Ectodermal cell (in vitro differentiated cells): ENCODE measurements around the gene COL24A1.
"Not testable (repeated sequence)": the region's sequence is repeated elsewhere in the genome, so short reads cannot be mapped to it uniquely, and the experiment has no call there.

ENCODE experiments used
- H3K27ac ChIP-seq: 2 replicates; pipeline ENCODE4 v1.7.0; 2013; ENCODE audit warnings: mild to moderate bottlenecking, low read depth, low read length; ENCODE audit not compliant: insufficient read depth, poor library complexity, severe bottlenecking
- H3K27me3 ChIP-seq: 2 replicates; pipeline ENCODE4 v1.7.0; 2013; ENCODE audit warnings: mild to moderate bottlenecking, low read length; ENCODE audit not compliant: insufficient read depth, control insufficient read depth, poor library complexity, severe bottlenecking
- H3K36me3 ChIP-seq: one replicate; pipeline ENCODE4 v1.7.0; 2013; ENCODE audit warnings: low read length; ENCODE audit not compliant: control insufficient read depth, insufficient read depth
- H3K4me1 ChIP-seq: one replicate; pipeline ENCODE4 v1.7.0; 2013; ENCODE audit warnings: low read length; ENCODE audit not compliant: control insufficient read depth, insufficient read depth
- H3K4me3 ChIP-seq: 2 replicates; pipeline ENCODE4 v1.7.0; 2013; ENCODE audit warnings: low read depth, low read length, control low read depth; ENCODE audit not compliant: insufficient read depth
- H3K9me3 ChIP-seq: 2 replicates; pipeline ENCODE4 v1.7.0; 2013; ENCODE audit warnings: mild to moderate bottlenecking, low read length, moderate library complexity; ENCODE audit not compliant: control insufficient read depth
- WGBS, 2 experiments: methylation state at CpG; one replicate each; pipeline ENCODE4 v1.1.7; 2013; ENCODE audit warnings: missing lambda C conversion rate in 2 of 2; 5-methylcytosine and 5-hydroxymethylcytosine counted together

The COL24A1 gene

DNA sequence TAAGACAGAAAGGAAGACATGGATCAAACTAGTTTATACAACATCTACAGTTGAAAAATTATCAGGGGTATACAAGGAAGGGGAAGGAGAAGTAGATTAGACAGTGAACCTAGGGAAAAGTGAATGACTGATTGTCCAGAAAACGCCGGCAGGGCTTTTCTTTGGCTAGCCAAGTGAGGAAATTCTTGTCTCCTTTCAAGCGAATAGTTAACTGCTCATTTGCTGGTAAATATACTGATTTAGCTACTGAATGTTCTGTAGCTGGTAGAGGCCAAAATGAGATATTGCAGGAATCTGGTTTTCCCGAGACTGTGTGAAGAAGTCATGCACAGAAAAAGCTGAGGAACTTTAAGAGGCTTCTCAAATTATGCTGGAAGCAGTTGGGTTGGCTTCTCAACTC, 319.8 kb downstream of the COL24A1 start:
- no peaks in the 10 kb centered on the region for H3K36me3 ChIP-seq
- no peaks in the 10 kb centered on the region for H3K9me3 ChIP-seq
- WGBS, 2 experiments: 89 to 90% methylated on average over 4 of the region's 4 CpGs
- H3K27me3 ChIP-seq: no peaks in the 10 kb centered on the region
- no peak overlapping the region for H3K4me3 ChIP-seq
- no peaks in the 10 kb centered on the region for H3K4me1 ChIP-seq
- H3K27ac ChIP-seq: no peak overlapping the region

- H3K36me3 ChIP-seq, H3K27ac ChIP-seq, H3K27me3 ChIP-seq, H3K4me3 ChIP-seq, H3K4me1 ChIP-seq, H3K9me3 ChIP-seq: not testable (repeated sequence)
- 100% methylated on average over 1 of the region's 2 CpGs; no CpG with 5 or more reads in 1 of the 2 experiments for WGBS, 2 experiments
Observed at GRCh38 chr1:85833165-85833564, 323.4 kb downstream of the COL24A1 start.

DNA sequence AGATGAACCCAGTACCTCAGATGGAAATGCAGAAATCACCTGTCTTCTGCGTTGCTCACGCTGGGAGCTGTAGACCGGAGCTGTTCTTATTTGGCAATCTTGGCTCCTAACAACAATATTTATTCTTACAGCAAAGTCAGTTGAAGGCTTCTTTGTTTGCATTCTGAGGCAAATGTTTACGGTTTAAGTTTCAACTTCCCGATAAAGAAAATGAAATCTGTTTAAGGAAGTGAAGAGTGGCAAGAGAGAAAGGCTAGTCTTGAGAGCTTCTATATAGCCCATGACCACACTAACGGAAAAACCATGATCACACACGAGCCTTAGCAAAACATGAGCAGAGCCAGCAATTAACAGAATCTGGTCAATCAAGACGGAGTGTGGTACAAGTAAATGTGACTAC, 325.7 kb downstream of the COL24A1 start:
- H3K4me1 ChIP-seq: no peaks in the 10 kb centered on the region
- H3K4me3 ChIP-seq: no peak overlapping the region
- no peaks in the 10 kb centered on the region for H3K9me3 ChIP-seq
- no peak overlapping the region for H3K27ac ChIP-seq
- H3K27me3 ChIP-seq: no peaks in the 10 kb centered on the region
- no peaks in the 10 kb centered on the region for H3K36me3 ChIP-seq
- WGBS, 2 experiments: 92 to 95% methylated on average over 8 of the region's 8 CpGs

DNA sequence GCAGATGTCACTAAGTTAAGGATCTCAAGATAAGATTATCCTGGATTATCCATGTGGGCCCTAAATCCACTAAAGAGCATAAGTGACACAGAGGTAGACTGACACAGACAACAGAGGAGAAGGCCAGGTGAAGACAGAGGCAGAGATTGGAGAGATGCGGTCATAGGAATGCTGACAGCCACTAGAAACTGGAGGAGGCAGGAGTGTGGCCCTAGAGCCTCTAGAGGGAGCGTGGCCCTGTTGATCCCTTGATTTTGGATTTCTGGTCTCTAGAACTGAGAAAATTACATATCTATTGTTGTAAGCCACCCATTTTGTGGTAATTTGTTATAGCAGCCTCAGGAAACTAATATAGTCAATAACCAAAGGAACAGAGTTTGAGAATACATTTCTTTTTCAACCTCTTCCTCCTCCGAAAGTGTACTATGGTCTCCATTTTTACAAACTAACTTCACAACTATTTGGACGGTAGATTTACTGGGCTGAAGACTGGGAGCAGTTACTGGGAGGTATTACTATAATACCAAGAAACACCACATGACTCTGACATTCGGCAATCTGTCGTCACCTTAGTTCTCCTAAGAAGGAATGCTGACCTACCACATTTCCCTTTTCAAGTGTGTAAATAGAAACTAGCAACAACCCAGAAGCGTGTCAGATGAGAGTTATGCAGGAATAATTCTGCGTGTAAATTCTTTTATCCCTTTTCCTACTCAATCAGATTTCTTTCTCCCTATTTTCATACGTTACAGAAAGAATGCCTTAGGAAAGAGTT, 332.3 kb downstream of the COL24A1 start:
- Histone ChIP-seq H3K9me3 (no peaks in the 10 kb centered on the region), H3K27me3 (no peaks in the 10 kb centered on the region), H3K4me3 (no peak overlapping the region), H3K27ac (no peak overlapping the region), H3K36me3 (no peaks in the 10 kb centered on the region), H3K4me1 (no peaks in the 10 kb centered on the region)
- 94 to 95% methylated on average over 8 to 9 of the region's 9 CpGs for WGBS, 2 experiments

- H3K27ac ChIP-seq: no peak overlapping the region
- H3K4me3 ChIP-seq: no peak overlapping the region
- no peaks in the 10 kb centered on the region for H3K9me3 ChIP-seq
- 90 to 93% methylated on average over 4 of the region's 4 CpGs for WGBS, 2 experiments
- H3K36me3 ChIP-seq: no peaks in the 10 kb centered on the region
- no peaks in the 10 kb centered on the region for H3K27me3 ChIP-seq
- H3K4me1 ChIP-seq: no peaks in the 10 kb centered on the region
Observed at GRCh38 chr1:85822696-85823095, 333.9 kb downstream of the COL24A1 start.

GRCh38 chr1:85818371-85818770, 338.2 kb downstream of the COL24A1 start:
- 54 to 62% methylated on average over 2 of the region's 2 CpGs for WGBS, 2 experiments
- Histone ChIP-seq H3K27me3 (no peaks in the 10 kb centered on the region), H3K27ac (no peak overlapping the region), H3K4me1 (no peaks in the 10 kb centered on the region), H3K9me3 (no peaks in the 10 kb centered on the region), H3K4me3 (no peak overlapping the region), H3K36me3 (no peaks in the 10 kb centered on the region)

- Histone ChIP-seq H3K27me3 (no peaks in the 10 kb centered on the region), H3K4me3 (no peak overlapping the region)
- 94 to 96% methylated on average over 1 of the region's 1 CpG for WGBS, 2 experiments
Observed at GRCh38 chr1:85816606-85817005, 340.0 kb downstream of the COL24A1 start.

GRCh38 chr1:85815906-85816305, 340.7 kb downstream of the COL24A1 start:
- Histone ChIP-seq H3K9me3 (no peaks in the 10 kb centered on the region), H3K4me1 (no peaks in the 10 kb centered on the region), H3K27ac (no peak overlapping the region), H3K36me3 (no peaks in the 10 kb centered on the region), H3K4me3 (no peak overlapping the region), H3K27me3 (no peaks in the 10 kb centered on the region)
- 88 to 91% methylated on average over 1 to 2 of the region's 2 CpGs for WGBS, 2 experiments

More at GRCh38 chr1:85816606-85817005, 340.0 kb downstream of the COL24A1 start:
- H3K36me3 ChIP-seq: no peaks in the 10 kb centered on the region
- no peaks in the 10 kb centered on the region for H3K4me1 ChIP-seq
- no peak overlapping the region for H3K27ac ChIP-seq
- H3K9me3 ChIP-seq: no peaks in the 10 kb centered on the region

- H3K27me3 ChIP-seq: no peaks in the 10 kb centered on the region
- H3K9me3 ChIP-seq: no peaks in the 10 kb centered on the region
- 88 to 100% methylated on average over 1 of the region's 1 CpG for WGBS, 2 experiments
- H3K27ac ChIP-seq: no peak overlapping the region
- no peaks in the 10 kb centered on the region for H3K36me3 ChIP-seq
- no peaks in the 10 kb centered on the region for H3K4me1 ChIP-seq
- H3K4me3 ChIP-seq: no peak overlapping the region
Observed at GRCh38 chr1:85806236-85806965, 350.2 kb downstream of the COL24A1 start.

DNA sequence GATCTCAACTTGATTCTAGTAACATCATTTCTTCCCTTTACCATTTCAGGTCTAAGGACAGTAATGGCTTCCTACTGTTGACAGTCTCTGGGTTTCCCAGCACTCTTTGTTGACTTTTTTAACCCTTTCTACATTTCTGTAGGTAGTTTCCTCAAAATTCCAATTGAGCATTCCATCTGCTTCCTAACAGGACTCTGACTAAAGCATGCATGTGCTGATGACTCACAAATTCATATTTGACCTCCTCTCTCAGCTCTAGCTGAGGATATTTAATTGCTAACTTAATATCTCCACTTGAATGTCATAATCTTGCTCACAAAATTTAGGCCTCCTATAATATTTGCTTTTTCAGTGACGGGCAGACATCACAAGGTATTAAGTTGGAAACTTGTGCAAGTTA, 355.1 kb downstream of the COL24A1 start:
- 85 to 88% methylated on average over 1 of the region's 1 CpG for WGBS, 2 experiments
- H3K4me3 ChIP-seq: no peak overlapping the region
- H3K9me3 ChIP-seq: no peaks in the 10 kb centered on the region

More for the DNA sequence above, 355.1 kb downstream of the COL24A1 start:
- Histone ChIP-seq H3K4me1 (no peaks in the 10 kb centered on the region), H3K27ac (no peak overlapping the region), H3K27me3 (no peaks in the 10 kb centered on the region), H3K36me3 (no peaks in the 10 kb centered on the region)
